Naive B cell (primary cell): Measurements from ENCODE around the gene CRTAC1. TPM values are rescaled to one million over a fixed set of nuclear protein-coding genes. Genes with fewer than 3 reads are reported as not detected.

Experiments
- ATAC-seq, 2 donors: fragments of 150-1000 bp; cut with Tn5 transposase; 2 replicates each; pipeline ENCODE4 v1.10.0; 2021; ENCODE audit warnings: low read depth in 2 of 2, mild to moderate bottlenecking in 2 of 2, moderate library complexity in 2 of 2
- DNase-seq: peaks from one replicate; pipeline ENCODE4 v3.0.0; 2022
- H3K27ac Mint-ChIP-seq, 6 donors: one replicate each; pipeline ENCODE4 v1.8.0; 2020 to 2022; ENCODE audit warnings: mild to moderate bottlenecking in 6 of 6, mixed read lengths in 6 of 6, moderate library complexity in 5 of 6, inconsistent platforms in 2 of 6
- H3K27me3 Mint-ChIP-seq, 3 donors: one replicate each; pipeline ENCODE4 v1.8.0; 2021 to 2022; ENCODE audit warnings: mixed read lengths in 3 of 3, mild to moderate bottlenecking in 1 of 3
- H3K36me3 Mint-ChIP-seq, 2 donors: one replicate each; pipeline ENCODE4 v1.8.0; 2020 to 2022; ENCODE audit warnings: mixed read lengths in 2 of 2, inconsistent platforms in 1 of 2, mild to moderate bottlenecking in 1 of 2
- H3K4me1 Mint-ChIP-seq, 3 donors: one replicate each; pipeline ENCODE4 v1.8.0; 2020 to 2022; ENCODE audit warnings: mixed read lengths in 3 of 3, inconsistent platforms in 1 of 3, mild to moderate bottlenecking in 1 of 3, moderate library complexity in 1 of 3
- H3K4me3 Mint-ChIP-seq, 8 donors: one replicate each; pipeline ENCODE4 v1.8.0; 2020 to 2022; ENCODE audit warnings: mild to moderate bottlenecking in 8 of 8, mixed read lengths in 8 of 8, moderate library complexity in 8 of 8, inconsistent platforms in 2 of 8
- H3K9me3 Mint-ChIP-seq, 7 donors: one replicate each; pipeline ENCODE4 v1.8.0; 2020 to 2022; ENCODE audit warnings: mixed read lengths in 7 of 7, mild to moderate bottlenecking in 5 of 7, inconsistent platforms in 2 of 7, moderate library complexity in 1 of 7
- polyA plus RNA-seq, 6 donors: library from polyadenylated mRNA; unstranded; fragments of 300-500 nt; fragmentation: Illumina TruSeq; gene quantifications; one replicate each; pipeline ENCODE4 v1.2.3, GENCODE V29; 2021; ENCODE audit warnings: low read depth in 6 of 6

CRTAC1 gene
- polyA plus RNA-seq, 6 donors from 2014 or later: not detected

- peaks cover 36 to 51% (median 45%) of the 10 kb centered on the region in 3 donors for H3K27me3 Mint-ChIP-seq
- H3K9me3 Mint-ChIP-seq: peaks cover 0 to under 1% (median 0%) of the 10 kb centered on the region in 7 donors
- H3K27ac Mint-ChIP-seq: peak overlapping the region in 1 of 6 donors; percentile 84
- peak; percentile 49 to 63 for ATAC-seq
- no peak overlapping the region for H3K4me3 Mint-ChIP-seq
- no peaks in the 10 kb centered on the region for H3K36me3 Mint-ChIP-seq
- peak; percentile 35 for DNase-seq
- H3K4me1 Mint-ChIP-seq: peaks cover 0 to 5% (median 3%) of the 10 kb centered on the region in 3 donors
These were observed 15.5 kb upstream of the CRTAC1 start for GRCh38 chr10:98045785-98046389.

GRCh38 chr10:98041352-98042043 lies 11.1 kb upstream of the CRTAC1 start:
- H3K9me3 Mint-ChIP-seq: peaks cover 0 to 2% (median 0%) of the 10 kb centered on the region in 7 donors
- H3K27me3 Mint-ChIP-seq: peaks cover 62 to 85% (median 78%) of the 10 kb centered on the region in 3 donors
- ATAC-seq (no peak), DNase-seq (no peak)
- no peaks in the 10 kb centered on the region for H3K36me3 Mint-ChIP-seq
- peak overlapping the region in 1 of 6 donors; percentile 77 for H3K27ac Mint-ChIP-seq
- peaks cover 0 to 5% (median 3%) of the 10 kb centered on the region in 3 donors for H3K4me1 Mint-ChIP-seq
- H3K4me3 Mint-ChIP-seq: no peak overlapping the region

GRCh38 chr10:98039690-98040381 lies 9.4 kb upstream of the CRTAC1 start:
- DNase-seq: no peak
- H3K27ac Mint-ChIP-seq: no peak overlapping the region
- H3K27me3 Mint-ChIP-seq: peaks cover 70 to 86% (median 85%) of the 10 kb centered on the region in 3 donors
- peaks cover 0 to 2% (median 0%) of the 10 kb centered on the region in 7 donors for H3K9me3 Mint-ChIP-seq
- ATAC-seq: no peak
- H3K36me3 Mint-ChIP-seq: no peaks in the 10 kb centered on the region
- H3K4me3 Mint-ChIP-seq: no peak overlapping the region
- no peaks in the 10 kb centered on the region for H3K4me1 Mint-ChIP-seq

- Mint-ChIP-seq H3K4me3 (no peak overlapping the region), H3K9me3 (peaks cover 0 to 2% (median 0%) of the 10 kb centered on the region in 7 donors), H3K27me3 (peaks cover 74 to 87% (median 86%) of the 10 kb centered on the region in 3 donors), H3K36me3 (no peaks in the 10 kb centered on the region), H3K4me1 (no peaks in the 10 kb centered on the region), H3K27ac (no peak overlapping the region)
- ATAC-seq: no peak
- no peak for DNase-seq
These were observed 7.9 kb upstream of the CRTAC1 start for GRCh38 chr10:98038288-98038687.

- H3K36me3 Mint-ChIP-seq: no peaks in the 10 kb centered on the region
- peaks cover 69 to 88% (median 86%) of the 10 kb centered on the region in 3 donors for H3K27me3 Mint-ChIP-seq
- H3K27ac Mint-ChIP-seq: peak overlapping the region in 1 of 6 donors; percentile 1
- ATAC-seq: no peak
- H3K4me3 Mint-ChIP-seq: no peak overlapping the region
- no peaks in the 10 kb centered on the region for H3K9me3 Mint-ChIP-seq
- no peak for DNase-seq
- H3K4me1 Mint-ChIP-seq: peaks cover 0 to 7% (median 0%) of the 10 kb centered on the region in 3 donors
These were observed 5.2 kb upstream of the CRTAC1 start for GRCh38 chr10:98035599-98035998.

- no peak for ATAC-seq
- Mint-ChIP-seq H3K9me3 (no peaks in the 10 kb centered on the region), H3K36me3 (no peaks in the 10 kb centered on the region), H3K4me3 (no peak overlapping the region), H3K27ac (no peak overlapping the region), H3K4me1 (peaks cover 5 to 16% (median 6%) of the 10 kb centered on the region in 3 donors), H3K27me3 (peaks cover 74 to 85% (median 84%) of the 10 kb centered on the region in 3 donors)
- DNase-seq: no peak
These were observed 3.1 kb upstream of the CRTAC1 start for GRCh38 chr10:98033515-98033914.

GRCh38 chr10:98031440-98031839 lies 1.0 kb upstream of the CRTAC1 start:
- Mint-ChIP-seq H3K27me3 (peaks cover 67 to 84% (median 74%) of the 10 kb centered on the region in 3 donors), H3K27ac (peak overlapping the region in 2 of 6 donors; percentile 82 to 88), H3K9me3 (no peaks in the 10 kb centered on the region), H3K4me1 (peaks cover 5 to 21% (median 6%) of the 10 kb centered on the region in 3 donors), H3K4me3 (peak overlapping the region in 5 of 8 donors; percentile 26 to 80 (median 64)), H3K36me3 (no peaks in the 10 kb centered on the region)
- ATAC-seq (no peak), DNase-seq (no peak)

GRCh38 chr10:98030991-98031431 lies 590 bp upstream of the CRTAC1 start:
- no peak overlapping the region for H3K27ac Mint-ChIP-seq
- H3K4me1 Mint-ChIP-seq: peaks cover 5 to 21% (median 6%) of the 10 kb centered on the region in 3 donors
- DNase-seq: no peak
- H3K9me3 Mint-ChIP-seq: no peaks in the 10 kb centered on the region
- peak overlapping the region in 1 of 8 donors; percentile 26 for H3K4me3 Mint-ChIP-seq
- no peak for ATAC-seq
- H3K27me3 Mint-ChIP-seq: peaks cover 64 to 84% (median 74%) of the 10 kb centered on the region in 3 donors
- no peaks in the 10 kb centered on the region for H3K36me3 Mint-ChIP-seq

- Mint-ChIP-seq H3K4me3 (peak overlapping the region in 4 of 8 donors; percentile 37 to 61 (median 50)), H3K4me1 (peaks cover 5 to 21% (median 6%) of the 10 kb centered on the region in 3 donors), H3K9me3 (no peaks in the 10 kb centered on the region), H3K27ac (no peak overlapping the region), H3K36me3 (no peaks in the 10 kb centered on the region), H3K27me3 (peaks cover 58 to 82% (median 70%) of the 10 kb centered on the region in 3 donors)
- ATAC-seq: no peak
- no peak for DNase-seq
These were observed 1.0 kb downstream of the CRTAC1 start for GRCh38 chr10:98029149-98030092.

- Mint-ChIP-seq H3K36me3 (no peaks in the 10 kb centered on the region), H3K9me3 (no peaks in the 10 kb centered on the region), H3K4me1 (peaks cover 5 to 21% (median 6%) of the 10 kb centered on the region in 3 donors), H3K27ac (peak overlapping the region in 1 of 6 donors; percentile 17), H3K4me3 (peak overlapping the region in 3 of 8 donors; percentile 23 to 61 (median 29)), H3K27me3 (peaks cover 55 to 81% (median 68%) of the 10 kb centered on the region in 3 donors)
- DNase-seq (peak; percentile 3), ATAC-seq (peak; percentile 30 to 35)
These were observed 2.2 kb downstream of the CRTAC1 start for GRCh38 chr10:98028168-98028770.

- H3K27ac Mint-ChIP-seq: peak overlapping the region in 1 of 6 donors; percentile 29
- no peak for ATAC-seq
- H3K4me3 Mint-ChIP-seq: no peak overlapping the region
- DNase-seq: no peak
- H3K27me3 Mint-ChIP-seq: peaks cover 44 to 85% (median 63%) of the 10 kb centered on the region in 3 donors
- H3K36me3 Mint-ChIP-seq: no peaks in the 10 kb centered on the region
- H3K9me3 Mint-ChIP-seq: peaks cover 0 to 2% (median 0%) of the 10 kb centered on the region in 7 donors
- peaks cover 0 to under 1% (median 0%) of the 10 kb centered on the region in 3 donors for H3K4me1 Mint-ChIP-seq
These were observed 7.4 kb downstream of the CRTAC1 start for GRCh38 chr10:98023024-98023423.

GRCh38 chr10:98020784-98021183 lies 9.6 kb downstream of the CRTAC1 start:
- Mint-ChIP-seq H3K27me3 (peaks cover 46 to 78% (median 69%) of the 10 kb centered on the region in 3 donors), H3K36me3 (no peaks in the 10 kb centered on the region), H3K4me1 (no peaks in the 10 kb centered on the region), H3K27ac (peak overlapping the region in 1 of 6 donors; percentile 6), H3K4me3 (no peak overlapping the region), H3K9me3 (peaks cover 0 to 2% (median 0%) of the 10 kb centered on the region in 7 donors)
- DNase-seq: no peak
- no peak for ATAC-seq
